Dedifferentiated amniotic fluid mesenchymal stem cell (primary cell): Measurements from ENCODE around the gene CTSO.

Source experiments
- DNase-seq: peaks from one replicate; pipeline ENCODE4 v3.0.0-alpha.2; 2016; ENCODE audit errors: extremely low spot score

The CTSO gene

GRCh38 chr4:155953151-155954117, at the start of gene CTSO:
TSS of gene CTSO (minus strand) at chr4:155953866. CDS start at chr4:155953847, 19 bp downstream.
- DNase-seq: peak; percentile 92

- DNase-seq: no peak
These were observed 46.8 kb upstream of the CTSO start for GRCh38 chr4:156000491-156000890.

GRCh38 chr4:155999725-156000124, 46.1 kb upstream of the CTSO start:
- DNase-seq: no peak

- DNase-seq: no peak
These were observed 41.4 kb upstream of the CTSO start for GRCh38 chr4:155995069-155995468.

- no peak for DNase-seq
These were observed 30.6 kb upstream of the CTSO start for GRCh38 chr4:155984106-155984797.

GRCh38 chr4:155982736-155983385, 29.2 kb upstream of the CTSO start:
- no peak for DNase-seq

GRCh38 chr4:155978810-155979209, 25.1 kb upstream of the CTSO start:
- no peak for DNase-seq

- DNase-seq: no peak
These were observed 21.8 kb upstream of the CTSO start for GRCh38 chr4:155975511-155975910.

- no peak for DNase-seq
These were observed 21.3 kb upstream of the CTSO start for GRCh38 chr4:155974996-155975395.

GRCh38 chr4:155974476-155974749, 20.7 kb upstream of the CTSO start:
- DNase-seq: no peak

- no peak for DNase-seq
These were observed 20.2 kb upstream of the CTSO start for GRCh38 chr4:155973639-155974475.

- DNase-seq: no peak
These were observed 18.4 kb upstream of the CTSO start for GRCh38 chr4:155972098-155972497.

GRCh38 chr4:155966731-155967395, 13.2 kb upstream of the CTSO start:
- DNase-seq: no peak

GRCh38 chr4:155966171-155966570, 12.5 kb upstream of the CTSO start:
- no peak for DNase-seq

GRCh38 chr4:155964016-155964891, 10.6 kb upstream of the CTSO start:
- DNase-seq: no peak

GRCh38 chr4:155962767-155963166, 9.1 kb upstream of the CTSO start:
- DNase-seq: no peak

GRCh38 chr4:155961575-155961974, 7.9 kb upstream of the CTSO start:
- DNase-seq: no peak

GRCh38 chr4:155960522-155960921, 6.9 kb upstream of the CTSO start:
- no peak for DNase-seq

GRCh38 chr4:155959417-155959816, 5.8 kb upstream of the CTSO start:
- DNase-seq: no peak

- DNase-seq: no peak
These were observed 2.8 kb upstream of the CTSO start for GRCh38 chr4:155956461-155956860.
